Motor neuron (in vitro differentiated cells): Measurements from ENCODE around the gene CHD5. TPM values are rescaled to one million over a fixed set of nuclear protein-coding genes. Genes with fewer than 3 reads are reported as not detected.

ENCODE experiments used
- ATAC-seq, 8 experiments: fragments of 200-7000 bp; cut with Tn5 transposase; replicated peaks in 6 of 8; 2 replicates each; pipeline ENCODE4 v1.8.0; 2021; ENCODE audit warnings: mild to moderate bottlenecking in 8 of 8, moderate library complexity in 8 of 8
- H3K27ac ChIP-seq, 2 donors: fragments of 250-450 bp; sonication (Bioruptor Pico); 2 replicates each; pipeline ENCODE4 v1.9.0; 2021; ENCODE audit warnings: antibody characterized with exemption in 2 of 2, mild to moderate bottlenecking in 2 of 2, moderate library complexity in 1 of 2
- H3K4me1 ChIP-seq, 2 donors: fragments of 250-450 bp; sonication (Bioruptor Pico); replicated peaks in 1 of 2; 2 replicates each; pipeline ENCODE4 v1.6.1; 2021; ENCODE audit warnings: antibody characterized with exemption in 2 of 2, mild to moderate bottlenecking in 2 of 2, moderate library complexity in 1 of 2
- H3K4me3 ChIP-seq, 5 donors: fragments of 250-450 bp; sonication (Bioruptor Pico); 2 replicates each; pipeline ENCODE4 v1.9.0; 2021; ENCODE audit warnings: antibody characterized with exemption in 5 of 5, mild to moderate bottlenecking in 5 of 5, moderate library complexity in 4 of 5
- WGBS, 10 experiments: fragments of 450-650 bp; shearing (Covaris generic); methylation state at CpG; one replicate each; pipeline ENCODE4 v1.0.0; 2022; 5-methylcytosine and 5-hydroxymethylcytosine counted together
- in situ Hi-C, 9 experiments: fragments of 400-800 bp; cut with MboI; loops; one replicate each; pipeline ENCODE4 v1.15.0; 2021; ENCODE audit warnings: low sequenced_read_pairs in 9 of 9, low pct_unique_long_range_greater_than_20kb in 2 of 9; ENCODE audit not compliant: unreplicated experiment in 9 of 9
- total RNA-seq, 8 experiments: library from RNA; unstranded; fragments of 300-600 nt; gene quantifications; 2 replicates each; pipeline versions ENCODE4 v1.2.3 to v1.2.4, GENCODE V29; 2022

Gene CHD5
- total RNA-seq, 8 experiments from 2014 or later: 0.15 to 18.4 (median 0.63) TPM

DNA sequence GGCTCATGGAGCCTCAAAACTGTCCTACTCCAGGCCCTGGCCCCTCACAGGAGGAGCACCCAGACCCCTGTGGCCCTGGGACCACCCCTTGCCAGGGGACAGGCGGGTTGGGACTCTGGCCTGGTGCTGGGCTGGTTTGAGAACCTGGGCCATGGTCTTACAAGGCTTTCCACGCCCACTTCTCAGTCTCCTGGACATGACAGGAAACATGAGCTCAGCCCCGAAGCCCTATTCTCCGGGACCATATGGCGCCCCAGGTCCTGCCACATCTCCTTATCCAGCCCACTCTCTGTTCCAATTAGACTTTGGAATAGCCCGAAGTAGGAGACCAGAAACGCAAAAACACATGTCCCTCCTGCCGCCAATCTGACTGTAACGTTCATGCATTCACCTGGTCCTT, 86.5 kb downstream of the CHD5 start:
- in situ Hi-C loops: no loop called here
- H3K4me1 ChIP-seq: peaks cover 27 to 35% of the 10 kb centered on the region in 2 donors
- H3K27ac ChIP-seq: no peak overlapping the region
- no peak overlapping the region for H3K4me3 ChIP-seq
- 50 to 98% (median 87%) methylated on average over 1 to 9 of the region's 9 CpGs; no CpG with 5 or more reads in 2 of the 10 experiments for WGBS, 10 experiments
- no peak for ATAC-seq

DNA sequence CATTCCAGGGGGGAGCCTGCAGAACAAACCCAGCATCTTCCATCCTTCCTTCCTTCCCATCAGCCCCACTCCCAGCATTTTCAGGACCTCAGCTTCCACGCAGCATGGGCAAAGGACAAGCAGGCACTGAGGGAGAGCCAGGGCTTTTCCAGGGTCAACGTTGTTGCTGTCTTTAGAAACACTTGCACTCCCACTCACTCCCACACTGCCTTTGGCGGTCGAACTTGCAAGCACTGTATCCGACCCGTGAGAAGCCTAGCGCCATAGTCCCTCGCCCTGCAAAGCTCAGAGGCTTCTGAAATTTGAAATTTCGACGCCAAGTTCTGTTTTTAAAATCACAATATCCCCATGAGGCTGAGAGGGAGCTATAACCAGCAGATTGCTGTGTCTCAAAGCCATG, 87.0 kb downstream of the CHD5 start:
- ATAC-seq: no peak
- H3K4me1 ChIP-seq: peaks cover 27 to 35% of the 10 kb centered on the region in 2 donors
- 75 to 100% (median 81%) methylated on average over 2 to 9 of the region's 10 CpGs; no CpG with 5 or more reads in 3 of the 10 experiments for WGBS, 10 experiments
- H3K4me3 ChIP-seq: no peak overlapping the region
- in situ Hi-C loops: no loop called here
- H3K27ac ChIP-seq: no peak overlapping the region

DNA sequence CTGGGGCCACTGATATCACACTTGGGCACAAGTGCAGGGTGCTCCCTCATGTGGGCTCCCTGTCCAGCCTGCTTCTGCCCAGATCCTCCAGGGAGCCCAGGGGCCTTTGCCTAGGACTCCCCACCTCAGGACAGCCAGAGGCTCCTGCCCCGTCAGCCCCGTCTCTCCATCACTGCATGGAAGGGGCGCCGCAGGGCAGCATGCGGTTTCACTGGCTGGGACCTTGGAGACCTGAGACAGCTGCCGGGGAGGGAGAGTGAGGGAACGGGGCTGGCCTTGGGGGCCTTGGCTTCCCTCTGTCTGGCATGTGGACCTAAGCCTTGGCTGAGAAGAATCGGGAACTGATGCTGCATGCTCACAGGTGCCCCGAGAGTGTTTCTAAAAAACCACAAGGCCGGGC, 87.9 kb downstream of the CHD5 start:
- WGBS, 10 experiments: 75 to 89% (median 82%) methylated on average over 1 to 7 of the region's 10 CpGs; no CpG with 5 or more reads in 6 of the 10 experiments
- Histone ChIP-seq H3K4me3 (no peak overlapping the region), H3K27ac (no peak overlapping the region), H3K4me1 (peaks cover 30 to 39% of the 10 kb centered on the region in 2 donors)
- in situ Hi-C loops: no loop called here
- ATAC-seq: no peak

- Histone ChIP-seq H3K27ac (peak overlapping the region in 1 of 2 donors; percentile 22), H3K4me3 (no peak overlapping the region), H3K4me1 (peaks cover 30 to 43% of the 10 kb centered on the region in 2 donors)
- 80 to 100% (median 100%) methylated on average over 1 to 2 of the region's 10 CpGs; no CpG with 5 or more reads in 7 of the 10 experiments for WGBS, 10 experiments
- no peak for ATAC-seq
- in situ Hi-C loops: no loop called here
Measured at GRCh38 chr1:6091823-6092109, 88.4 kb downstream of the CHD5 start.

GRCh38 chr1:6090996-6091822, 88.9 kb downstream of the CHD5 start:
- Histone ChIP-seq H3K4me1 (peaks cover 35 to 49% of the 10 kb centered on the region in 2 donors), H3K4me3 (no peak overlapping the region), H3K27ac (peak overlapping the region in 1 of 2 donors; percentile 22)
- in situ Hi-C loops: no loop called here
- ATAC-seq: peak in 5 of 8 experiments; percentile 55 to 91 (median 73)
- WGBS, 10 experiments: 41 to 100% (median 67%) methylated on average over 1 to 12 of the region's 25 CpGs; no CpG with 5 or more reads in 1 of the 10 experiments

DNA sequence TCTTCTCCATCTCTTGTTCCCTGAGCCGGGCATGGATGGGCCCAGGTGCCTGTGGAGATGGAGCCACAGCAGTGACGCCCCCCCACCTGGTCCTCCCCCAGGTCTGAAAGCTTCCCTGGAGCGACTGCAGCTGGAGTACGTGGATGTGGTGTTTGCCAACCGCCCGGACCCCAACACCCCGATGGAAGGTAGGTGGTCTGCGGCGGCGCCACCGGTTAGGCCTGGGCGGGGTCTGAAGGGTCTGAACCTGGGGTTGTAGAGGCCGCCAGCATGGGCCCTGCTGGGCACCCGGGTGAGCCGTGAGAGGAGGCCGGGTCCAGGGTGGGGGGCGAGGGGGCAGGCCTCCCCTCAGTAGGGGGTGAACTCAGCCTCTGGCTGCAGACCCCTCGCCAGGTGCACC, 89.8 kb downstream of the CHD5 start:
- in situ Hi-C loops: no loop called here
- no peak overlapping the region for H3K4me3 ChIP-seq
- no peak for ATAC-seq
- H3K27ac ChIP-seq: no peak overlapping the region
- WGBS, 10 experiments: 83 to 100% (median 89%) methylated on average over 1 to 8 of the region's 18 CpGs; no CpG with 5 or more reads in 6 of the 10 experiments
- peaks cover 37 to 53% of the 10 kb centered on the region in 2 donors for H3K4me1 ChIP-seq

DNA sequence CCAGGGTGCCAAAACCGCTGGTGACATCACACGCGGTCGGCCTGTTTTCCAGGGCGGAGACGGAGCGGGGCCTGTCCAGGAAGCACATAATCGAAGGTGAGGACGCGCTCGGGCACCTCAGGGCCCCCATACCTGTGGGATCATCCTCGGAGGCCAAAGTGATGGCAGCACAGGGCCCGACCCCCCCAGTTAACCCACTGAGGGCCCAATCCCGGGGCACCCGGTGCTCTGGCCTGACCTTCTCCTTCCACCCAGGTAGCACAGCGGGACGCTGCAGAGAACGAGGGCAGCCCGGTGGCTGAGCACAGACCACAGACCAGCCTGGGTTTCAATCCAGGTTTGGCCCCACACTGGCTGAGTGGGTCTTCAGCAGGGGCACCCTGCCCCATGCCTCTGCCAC, 91.2 kb downstream of the CHD5 start:
- 83 to 100% (median 83%) methylated on average over 2 to 13 of the region's 19 CpGs; no CpG with 5 or more reads in 7 of the 10 experiments for WGBS, 10 experiments
- ATAC-seq: no peak
- Histone ChIP-seq H3K27ac (no peak overlapping the region), H3K4me3 (no peak overlapping the region), H3K4me1 (peaks cover 40 to 61% of the 10 kb centered on the region in 2 donors)
- in situ Hi-C loops: no loop called here

GRCh38 chr1:6087958-6088357, 92.2 kb downstream of the CHD5 start:
- no peak overlapping the region for H3K27ac ChIP-seq
- 78 to 98% (median 92%) methylated on average over 1 to 6 of the region's 6 CpGs; no CpG with 5 or more reads in 1 of the 10 experiments for WGBS, 10 experiments
- peaks cover 50 to 67% of the 10 kb centered on the region in 2 donors for H3K4me1 ChIP-seq
- no peak for ATAC-seq
- H3K4me3 ChIP-seq: no peak overlapping the region
- in situ Hi-C loops: no loop called here

DNA sequence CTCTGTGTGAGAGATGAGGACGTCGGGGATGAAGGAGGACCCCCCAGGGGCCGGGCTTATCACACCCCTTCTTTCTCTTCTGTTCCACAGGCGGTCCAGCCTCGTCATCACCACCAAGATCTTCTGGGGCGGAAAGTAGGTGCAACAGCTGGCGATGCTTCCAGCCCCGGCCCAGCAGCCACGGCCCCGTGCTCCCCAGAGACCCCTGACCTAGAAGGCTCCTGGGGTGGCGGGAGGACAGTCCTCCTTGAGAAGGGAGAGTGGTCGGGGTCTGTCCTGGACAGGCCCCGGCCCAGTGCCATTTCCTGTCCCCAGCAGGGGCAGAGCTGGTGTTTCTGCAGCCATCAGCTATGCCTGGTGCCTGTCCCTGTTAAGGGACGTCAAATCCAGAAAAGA, 92.7 kb downstream of the CHD5 start:
- no peak overlapping the region for H3K27ac ChIP-seq
- no peak overlapping the region for H3K4me3 ChIP-seq
- 40 to 100% (median 73%) methylated on average over 1 to 11 of the region's 14 CpGs; no CpG with 5 or more reads in 4 of the 10 experiments for WGBS, 10 experiments
- no peak for ATAC-seq
- H3K4me1 ChIP-seq: peaks cover 50 to 70% of the 10 kb centered on the region in 2 donors
- in situ Hi-C loops: no loop called here

DNA sequence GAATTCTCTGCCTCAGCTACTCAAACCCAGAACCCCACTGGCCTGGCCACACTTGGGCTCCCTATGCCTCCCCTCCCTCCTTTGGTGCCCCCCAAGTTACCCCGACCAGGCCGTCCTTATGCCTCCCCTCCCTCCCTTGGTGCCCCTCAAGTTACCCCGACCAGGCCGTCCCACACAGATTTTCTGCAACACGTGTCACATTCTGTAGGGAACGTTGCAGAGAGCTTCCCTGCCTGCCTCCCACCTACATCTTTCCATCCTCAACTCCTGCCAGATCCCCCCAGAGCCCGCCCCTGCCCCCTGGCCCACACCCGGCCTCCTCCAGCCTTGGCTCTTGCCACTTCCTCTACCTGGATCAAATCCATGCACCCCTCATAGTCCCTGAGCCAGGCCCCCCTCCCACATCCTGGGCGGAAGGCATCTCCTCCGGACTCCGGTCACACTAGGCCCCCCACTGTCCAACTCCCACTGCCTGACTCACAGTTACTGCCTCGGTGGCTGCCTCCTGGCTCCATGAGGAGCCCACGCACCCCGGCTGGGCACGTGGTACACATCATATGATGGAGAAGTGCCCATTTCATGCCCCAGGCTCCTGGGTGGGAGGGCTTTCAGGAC, 93.3 kb downstream of the CHD5 start:
- ATAC-seq: no peak
- Histone ChIP-seq H3K4me1 (peaks cover 45 to 70% of the 10 kb centered on the region in 2 donors), H3K27ac (no peak overlapping the region), H3K4me3 (no peak overlapping the region)
- WGBS, 10 experiments: 77% methylated on average over 3 of the region's 15 CpGs; no CpG with 5 or more reads in 9 of the 10 experiments
- in situ Hi-C loops: no loop called here

DNA sequence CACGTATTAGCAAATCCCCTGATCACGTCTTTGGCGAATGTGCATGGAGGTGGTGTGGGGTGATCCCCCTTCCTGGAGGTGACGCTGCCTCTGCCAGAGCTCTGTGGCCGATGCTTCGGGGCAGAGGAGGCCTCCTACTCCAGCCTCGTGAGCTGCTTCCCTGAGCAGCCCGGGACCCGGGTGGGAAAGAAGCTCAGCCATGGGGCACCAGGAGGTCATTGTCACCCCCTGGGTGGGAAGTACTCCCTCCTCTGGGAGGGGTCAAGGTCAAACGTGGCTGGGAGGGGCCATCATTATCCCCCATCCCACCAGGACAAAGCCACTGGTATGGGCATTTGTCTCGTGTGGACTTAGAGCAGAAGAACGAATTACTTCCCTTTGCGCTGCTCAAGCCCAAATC, 93.8 kb downstream of the CHD5 start:
- H3K4me1 ChIP-seq: peaks cover 40 to 66% of the 10 kb centered on the region in 2 donors
- no peak for ATAC-seq
- no peak overlapping the region for H3K27ac ChIP-seq
- H3K4me3 ChIP-seq: no peak overlapping the region
- in situ Hi-C loops: no loop called here
- 35 to 80% (median 57%) methylated on average over 4 to 6 of the region's 13 CpGs; no CpG with 5 or more reads in 6 of the 10 experiments for WGBS, 10 experiments

DNA sequence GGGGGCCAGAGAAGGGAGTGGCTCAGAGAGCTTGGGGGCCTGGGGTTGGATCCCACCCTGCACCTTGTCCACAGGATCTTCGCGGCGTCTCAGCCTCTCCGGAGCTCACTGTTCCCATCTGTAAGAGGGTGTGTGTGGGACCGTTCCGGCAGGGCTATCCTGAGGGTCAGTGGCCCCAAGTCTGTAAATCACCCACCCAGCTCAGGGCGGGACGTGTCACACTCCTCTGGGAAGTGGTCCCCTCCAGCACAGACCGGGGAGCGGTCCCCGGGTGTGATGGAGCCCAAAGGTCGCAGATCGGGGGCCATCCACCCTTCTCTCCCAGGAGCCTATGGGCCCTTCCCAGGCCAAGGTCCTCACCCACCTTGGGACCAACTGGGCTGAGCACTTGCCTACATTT, 94.5 kb downstream of the CHD5 start:
- Histone ChIP-seq H3K4me3 (no peak overlapping the region), H3K4me1 (peaks cover 35 to 59% of the 10 kb centered on the region in 2 donors), H3K27ac (no peak overlapping the region)
- in situ Hi-C loops: no loop called here
- WGBS, 10 experiments: 67 to 87% methylated on average over 3 of the region's 13 CpGs; no CpG with 5 or more reads in 8 of the 10 experiments
- ATAC-seq: no peak

DNA sequence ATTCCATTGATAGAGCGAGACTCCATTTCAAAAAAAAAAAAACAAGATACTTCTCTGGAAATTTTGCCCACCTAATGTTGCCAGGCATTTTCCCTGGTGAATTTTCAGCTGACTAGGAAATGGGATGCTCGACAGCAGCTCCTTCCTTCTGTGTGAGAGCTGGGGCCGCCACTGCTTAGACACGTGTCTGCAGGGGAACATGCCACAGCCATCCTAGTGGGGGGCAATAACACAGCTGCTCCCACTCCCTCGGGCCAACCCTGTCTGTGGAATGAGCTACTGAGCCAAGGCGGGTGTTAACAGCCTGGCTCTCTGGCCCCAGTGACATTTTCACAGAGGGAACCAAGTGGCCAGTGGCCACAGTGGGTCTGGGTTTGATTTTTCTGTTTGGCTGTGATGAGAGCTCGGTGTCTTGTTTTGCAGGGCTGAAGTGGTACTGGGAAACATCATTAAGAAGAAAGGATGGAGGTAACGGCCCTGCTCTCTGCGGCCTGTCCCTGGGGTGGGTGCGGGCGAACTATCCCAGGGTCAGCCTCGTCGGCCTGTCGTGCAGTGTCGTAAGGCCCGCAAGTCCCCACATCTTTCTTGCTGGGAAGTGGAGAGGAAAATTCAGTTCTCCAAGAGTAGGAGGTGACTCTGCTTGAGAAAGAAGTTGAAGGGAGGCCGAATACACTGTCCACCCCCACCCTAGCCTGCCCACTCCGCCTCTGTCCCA, 95.2 kb downstream of the CHD5 start:
- H3K4me3 ChIP-seq: no peak overlapping the region
- H3K4me1 ChIP-seq: peaks cover 29 to 51% of the 10 kb centered on the region in 2 donors
- H3K27ac ChIP-seq: no peak overlapping the region
- no peak for ATAC-seq
- in situ Hi-C loops: no loop called here
- 0 to 100% (median 80%) methylated on average over 1 to 12 of the region's 18 CpGs; no CpG with 5 or more reads in 4 of the 10 experiments for WGBS, 10 experiments
